ENCODE measurements around the gene HOXB1.

The HOXB1 gene

GRCh38 chr17:48530887-48531272 is at the start of gene HOXB1:
HOXB1 (minus strand) TSS chr17:48531011; CDS start chr17:48530904, 107 bp downstream.
- no peak for DNase-seq (ENCODE audit: low read depth)

DNA sequence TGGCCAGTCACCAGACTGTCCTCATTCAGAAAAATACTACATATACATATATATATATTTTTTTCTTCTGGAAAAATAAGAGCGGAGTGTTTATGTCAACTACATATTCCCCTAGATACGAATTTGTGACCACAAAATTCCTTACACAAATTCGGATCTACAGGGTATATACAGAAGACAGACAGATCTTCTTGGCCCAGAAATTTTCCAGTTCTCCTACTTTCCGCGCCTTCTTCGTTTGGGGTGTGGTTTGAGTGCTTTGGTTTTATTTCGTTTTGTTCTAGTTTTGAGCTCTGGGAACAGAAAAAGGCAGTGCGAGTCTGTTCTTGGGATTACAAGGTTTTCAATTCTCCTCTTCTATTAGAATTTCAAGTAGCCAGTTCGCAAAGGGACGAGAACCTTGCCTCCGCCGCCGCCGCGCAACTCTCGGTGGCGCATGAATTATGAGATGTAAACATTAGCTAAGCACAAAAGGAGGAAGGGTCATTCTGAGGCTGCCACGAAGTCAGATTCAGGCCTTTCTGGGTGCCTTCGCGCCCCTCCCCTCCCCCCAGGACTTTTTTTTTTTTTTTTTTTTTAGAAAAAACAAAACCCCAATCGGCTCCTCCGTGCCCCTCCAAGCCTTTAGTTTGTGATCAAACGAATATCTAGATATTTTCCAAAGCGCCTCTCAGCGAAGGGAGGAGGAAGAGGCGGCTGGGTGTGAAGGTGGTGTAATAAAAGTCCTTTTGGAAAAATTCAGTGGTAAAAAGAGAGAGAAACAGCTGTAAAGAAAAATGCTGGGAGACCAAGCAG is 49.1 kb upstream of the HOXB1 start:
- peak; percentile 22 for DNase-seq (ENCODE audit: low read depth)

- DNase-seq (ENCODE audit: low read depth): no peak
Measured at GRCh38 chr17:48579471-48579759, 48.6 kb upstream of the HOXB1 start.

GRCh38 chr17:48578616-48579470 is 48.0 kb upstream of the HOXB1 start:
- DNase-seq (ENCODE audit: low read depth): no peak

- no peak for DNase-seq (ENCODE audit: low read depth)
Measured at GRCh38 chr17:48577946-48578615, 47.3 kb upstream of the HOXB1 start, which contains the start of gene HOXB4. HOXB4 (minus strand) TSS chr17:48578350; CDS start chr17:48578319, 31 bp downstream.

GRCh38 chr17:48577330-48577945 is 46.6 kb upstream of the HOXB1 start:
- no peak for DNase-seq (ENCODE audit: low read depth)

DNA sequence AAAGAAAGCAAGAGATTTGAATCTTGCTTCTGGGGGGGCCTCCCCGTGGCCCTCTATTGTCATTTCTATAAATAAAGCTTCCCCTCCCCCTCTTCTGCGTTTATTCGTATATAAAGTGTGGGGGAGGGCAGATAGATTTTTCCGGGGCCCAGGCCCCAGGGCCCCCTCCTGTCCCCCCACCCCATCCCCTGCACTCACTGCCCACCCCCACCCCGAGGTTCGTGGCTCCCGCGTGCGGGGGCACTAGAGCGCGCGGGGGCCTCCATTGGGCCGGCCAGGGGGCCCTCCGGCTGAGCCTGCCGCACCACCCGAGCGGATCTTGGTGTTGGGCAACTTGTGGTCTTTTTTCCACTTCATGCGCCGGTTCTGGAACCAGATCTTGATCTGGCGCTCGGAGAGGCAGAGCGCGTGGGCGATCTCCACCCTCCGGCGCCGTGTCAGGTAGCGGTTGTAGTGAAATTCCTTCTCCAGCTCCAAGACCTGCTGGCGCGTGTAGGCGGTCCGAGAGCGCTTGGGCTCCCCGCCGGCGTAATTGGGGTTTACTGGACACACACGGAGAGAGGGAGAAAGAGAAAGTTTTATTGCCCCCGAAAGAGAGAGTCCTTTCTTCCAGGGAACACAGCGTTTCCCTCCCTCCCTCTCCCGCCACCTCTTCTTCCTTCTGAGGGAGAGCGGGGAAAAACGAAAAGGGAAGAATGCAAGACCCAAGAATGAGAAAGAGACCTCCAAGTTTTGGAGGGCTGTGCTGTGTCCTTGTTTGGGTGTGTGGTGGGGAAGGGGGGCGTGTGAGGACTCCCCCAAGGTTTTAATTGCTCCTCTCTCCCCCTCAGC is 45.9 kb upstream of the HOXB1 start:
- no peak for DNase-seq (ENCODE audit: low read depth)

DNA sequence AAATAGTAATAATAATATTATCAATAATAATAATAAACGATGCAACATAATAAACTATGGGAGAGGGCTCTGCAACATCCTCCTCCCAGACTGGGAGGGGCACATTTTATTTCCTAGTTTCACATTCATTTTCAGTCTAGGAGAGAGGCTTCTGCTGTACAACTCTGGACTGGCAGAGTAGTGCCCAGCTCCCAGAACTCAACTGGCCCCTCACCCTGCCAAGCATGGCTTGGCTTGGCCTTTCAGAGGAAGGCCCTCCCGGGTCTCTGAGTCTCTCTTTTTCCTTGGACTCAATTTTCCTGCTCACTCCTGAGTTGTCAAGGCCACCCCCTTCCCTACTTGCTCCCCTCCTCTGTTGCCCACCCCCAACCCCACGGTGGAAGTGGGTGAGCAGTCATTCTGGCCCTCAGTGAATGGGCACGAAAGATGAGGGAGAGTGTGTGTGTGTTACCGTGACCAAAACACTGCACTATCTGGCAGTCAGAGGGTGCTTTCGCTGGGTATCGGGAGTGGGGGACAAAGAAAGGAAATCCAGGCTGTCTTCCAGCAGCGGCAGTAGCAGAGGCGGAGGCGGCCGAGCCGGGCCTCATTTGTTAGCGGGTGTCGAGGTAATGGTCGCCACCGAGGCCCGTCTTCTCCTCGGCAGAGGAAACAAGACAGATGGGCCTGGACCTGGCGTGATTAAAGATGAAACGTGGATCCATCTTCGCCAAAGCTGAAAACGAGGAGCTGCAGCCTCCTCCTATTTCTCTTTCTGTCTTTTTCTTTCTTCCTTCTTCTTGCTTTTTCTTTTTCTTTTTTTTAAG is 45.1 kb upstream of the HOXB1 start:
- DNase-seq (ENCODE audit: low read depth): no peak

- DNase-seq (ENCODE audit: low read depth): no peak
Measured at GRCh38 chr17:48575066-48575582, 44.3 kb upstream of the HOXB1 start.

DNA sequence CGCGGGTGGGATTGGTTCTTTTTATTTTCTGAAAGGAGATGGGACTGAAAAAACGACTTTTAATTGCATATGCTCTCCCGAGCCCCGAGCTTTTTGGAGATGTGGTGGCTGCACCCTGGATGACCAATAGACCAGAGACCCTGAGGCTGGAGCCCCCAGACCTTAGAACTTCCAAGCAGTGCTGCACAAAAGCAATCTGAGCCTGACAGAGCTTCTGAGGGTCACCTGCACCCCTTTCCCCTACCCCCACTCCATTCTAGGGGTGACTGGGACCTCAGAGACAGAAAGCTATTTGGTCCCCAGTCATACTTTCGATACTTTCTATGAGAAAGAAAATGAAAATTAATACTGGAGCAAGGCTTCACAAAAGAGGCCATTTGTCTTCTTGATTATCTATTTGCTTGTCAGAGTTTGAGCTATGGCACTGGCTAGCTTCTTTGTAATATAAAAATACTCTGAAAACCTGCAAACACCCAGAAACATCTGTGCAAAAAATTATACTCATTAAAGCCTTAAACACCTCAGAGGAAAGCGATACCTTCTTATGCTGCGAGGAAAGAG is 43.8 kb upstream of the HOXB1 start:
- no peak for DNase-seq (ENCODE audit: low read depth)

- DNase-seq (ENCODE audit: low read depth): no peak
Measured at GRCh38 chr17:48571826-48572417, 41.1 kb upstream of the HOXB1 start.

GRCh38 chr17:48571024-48571818 is 40.4 kb upstream of the HOXB1 start:
- DNase-seq (ENCODE audit: low read depth): no peak

DNA sequence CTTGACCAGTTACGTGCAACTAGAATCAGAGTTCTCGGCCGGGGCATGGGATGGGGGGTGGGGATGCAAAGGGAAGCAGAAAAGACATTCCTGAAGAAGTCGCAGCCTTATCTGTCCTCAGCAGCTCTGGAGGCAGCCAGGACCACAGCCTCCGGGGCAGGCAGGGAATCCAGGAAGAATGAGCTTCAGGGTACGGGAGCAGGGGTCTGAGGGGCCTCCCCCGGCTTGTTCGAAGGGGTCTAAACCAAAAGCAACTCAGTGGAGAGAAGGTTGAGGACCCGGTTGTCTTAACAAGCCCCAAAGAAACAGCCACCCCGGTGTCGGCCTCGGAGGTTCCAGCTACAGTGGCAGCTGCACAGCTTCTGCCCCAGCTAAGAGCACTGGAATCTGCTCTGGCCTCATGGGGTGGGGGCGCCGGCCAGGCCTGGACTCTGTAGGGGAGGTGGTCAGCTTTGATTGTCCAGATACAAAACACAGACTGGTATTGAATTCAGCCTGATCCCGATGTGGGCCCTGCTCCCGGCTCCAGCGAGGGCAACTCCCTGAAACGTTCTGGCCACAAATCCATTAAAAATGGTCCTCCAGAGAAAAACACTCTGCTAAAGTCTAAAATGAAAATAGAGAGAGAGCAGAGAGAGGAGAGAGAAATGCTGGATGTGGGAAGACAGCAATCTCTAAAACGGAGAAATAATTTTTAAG is 39.7 kb upstream of the HOXB1 start:
- DNase-seq (ENCODE audit: low read depth): no peak

DNA sequence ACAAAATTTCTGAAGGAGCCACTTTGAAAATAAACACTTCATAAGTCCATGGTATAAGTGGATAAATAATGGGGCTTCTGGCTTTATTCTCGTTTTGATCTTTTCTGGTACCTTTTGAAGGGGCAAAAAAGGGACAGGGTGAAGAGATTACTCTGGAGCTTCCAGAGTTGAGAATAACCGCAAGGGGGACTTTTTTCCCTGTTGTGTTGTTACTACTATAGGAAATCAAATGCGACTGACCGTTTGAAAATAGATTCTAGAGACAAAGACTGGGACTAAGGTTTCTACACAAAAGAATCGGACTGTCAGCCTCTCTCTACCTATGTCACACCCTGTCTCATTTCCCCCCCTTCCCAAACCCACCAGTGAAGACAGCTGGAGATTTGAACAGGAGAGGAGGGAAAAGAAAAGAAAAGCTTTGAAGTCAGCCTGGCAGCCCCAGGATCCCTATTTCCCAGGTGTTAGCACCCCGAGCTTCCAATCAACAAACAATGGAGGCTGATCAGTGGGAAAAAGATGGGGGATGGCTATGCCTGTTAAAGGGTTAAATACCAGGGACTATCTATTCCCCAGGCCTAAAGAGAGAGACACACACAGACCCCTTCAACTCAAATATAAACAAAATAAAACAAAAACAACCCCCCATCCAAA is 39.0 kb upstream of the HOXB1 start:
- no peak for DNase-seq (ENCODE audit: low read depth)

DNA sequence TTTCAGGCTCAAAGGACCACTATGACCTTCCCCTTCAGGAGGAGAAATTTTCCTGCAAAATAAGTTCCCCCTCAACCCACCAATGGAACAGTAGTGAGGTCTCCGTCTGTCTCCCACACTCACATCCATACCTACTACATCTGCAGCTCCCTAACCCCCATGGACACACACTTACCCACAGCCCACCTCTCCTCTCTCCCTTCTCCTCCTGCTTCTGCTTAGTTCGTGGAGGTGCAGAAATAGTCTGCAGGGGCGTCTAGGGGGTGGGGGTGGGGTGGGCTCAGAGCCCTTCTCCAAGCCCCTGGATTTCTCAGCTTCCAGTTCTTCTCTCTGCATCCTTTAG is 38.4 kb upstream of the HOXB1 start:
- DNase-seq (ENCODE audit: low read depth): no peak

GRCh38 chr17:48568499-48569239 is 37.9 kb upstream of the HOXB1 start:
- no peak for DNase-seq (ENCODE audit: low read depth)

All from EH (cell line).